ENCODE results near the gene MTSS2.

The MTSS2 gene

DNA sequence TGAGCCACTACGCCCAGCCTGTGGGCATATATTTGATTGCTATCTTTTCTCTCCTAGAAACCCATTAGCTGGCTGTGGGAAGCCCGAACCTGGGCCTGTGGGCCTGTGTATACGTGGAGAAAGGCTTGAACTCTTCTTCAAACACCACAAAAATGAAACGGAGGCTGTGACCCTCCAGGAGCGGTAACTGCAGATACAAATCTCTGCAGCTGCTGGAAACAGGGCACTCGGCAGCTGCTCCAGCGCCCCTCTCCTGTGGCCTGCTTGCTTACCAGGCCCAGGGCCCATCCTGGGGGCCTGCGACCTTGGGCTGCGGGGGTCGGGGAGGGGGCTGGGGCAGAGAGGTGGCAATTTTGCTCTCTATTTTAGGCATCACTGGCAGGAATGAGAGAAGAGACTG, 28.0 kb upstream of the MTSS2 start:
- H3K4me3 ChIP-seq (ENCODE audit: low read depth, low read length): no peak overlapping the region
- DNase-seq (ENCODE audit: low read depth): no peak
- TF ChIP-seq, protein P1, sequence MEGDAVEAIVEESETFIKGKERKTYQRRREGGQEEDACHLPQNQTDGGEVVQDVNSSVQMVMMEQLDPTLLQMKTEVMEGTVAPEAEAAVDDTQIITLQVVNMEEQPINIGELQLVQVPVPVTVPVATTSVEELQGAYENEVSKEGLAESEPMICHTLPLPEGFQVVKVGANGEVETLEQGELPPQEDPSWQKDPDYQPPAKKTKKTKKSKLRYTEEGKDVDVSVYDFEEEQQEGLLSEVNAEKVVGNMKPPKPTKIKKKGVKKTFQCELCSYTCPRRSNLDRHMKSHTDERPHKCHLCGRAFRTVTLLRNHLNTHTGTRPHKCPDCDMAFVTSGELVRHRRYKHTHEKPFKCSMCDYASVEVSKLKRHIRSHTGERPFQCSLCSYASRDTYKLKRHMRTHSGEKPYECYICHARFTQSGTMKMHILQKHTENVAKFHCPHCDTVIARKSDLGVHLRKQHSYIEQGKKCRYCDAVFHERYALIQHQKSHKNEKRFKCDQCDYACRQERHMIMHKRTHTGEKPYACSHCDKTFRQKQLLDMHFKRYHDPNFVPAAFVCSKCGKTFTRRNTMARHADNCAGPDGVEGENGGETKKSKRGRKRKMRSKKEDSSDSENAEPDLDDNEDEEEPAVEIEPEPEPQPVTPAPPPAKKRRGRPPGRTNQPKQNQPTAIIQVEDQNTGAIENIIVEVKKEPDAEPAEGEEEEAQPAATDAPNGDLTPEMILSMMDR (IDR thresholded peaks at IDR 0.05; ENCODE audit: control insufficient read depth, extremely low read depth, insufficient read depth): no peak

GRCh38 chr16:70713342-70713741, 27.5 kb upstream of the MTSS2 start:
- no peak overlapping the region for H3K4me3 ChIP-seq (ENCODE audit: low read depth, low read length)
- TF ChIP-seq, protein P1 (IDR thresholded peaks at IDR 0.05; ENCODE audit: control insufficient read depth, extremely low read depth, insufficient read depth): no peak
- no peak for DNase-seq (ENCODE audit: low read depth)

GRCh38 chr16:70712942-70713341, 27.1 kb upstream of the MTSS2 start:
- H3K4me3 ChIP-seq (ENCODE audit: low read depth, low read length): no peak overlapping the region
- TF ChIP-seq, protein P1 (IDR thresholded peaks at IDR 0.05; ENCODE audit: control insufficient read depth, extremely low read depth, insufficient read depth): no peak
- no peak for DNase-seq (ENCODE audit: low read depth)

GRCh38 chr16:70712359-70712758, 26.5 kb upstream of the MTSS2 start:
- TF ChIP-seq, protein P1 (IDR thresholded peaks at IDR 0.05; ENCODE audit: control insufficient read depth, extremely low read depth, insufficient read depth): no peak
- no peak for DNase-seq (ENCODE audit: low read depth)

DNA sequence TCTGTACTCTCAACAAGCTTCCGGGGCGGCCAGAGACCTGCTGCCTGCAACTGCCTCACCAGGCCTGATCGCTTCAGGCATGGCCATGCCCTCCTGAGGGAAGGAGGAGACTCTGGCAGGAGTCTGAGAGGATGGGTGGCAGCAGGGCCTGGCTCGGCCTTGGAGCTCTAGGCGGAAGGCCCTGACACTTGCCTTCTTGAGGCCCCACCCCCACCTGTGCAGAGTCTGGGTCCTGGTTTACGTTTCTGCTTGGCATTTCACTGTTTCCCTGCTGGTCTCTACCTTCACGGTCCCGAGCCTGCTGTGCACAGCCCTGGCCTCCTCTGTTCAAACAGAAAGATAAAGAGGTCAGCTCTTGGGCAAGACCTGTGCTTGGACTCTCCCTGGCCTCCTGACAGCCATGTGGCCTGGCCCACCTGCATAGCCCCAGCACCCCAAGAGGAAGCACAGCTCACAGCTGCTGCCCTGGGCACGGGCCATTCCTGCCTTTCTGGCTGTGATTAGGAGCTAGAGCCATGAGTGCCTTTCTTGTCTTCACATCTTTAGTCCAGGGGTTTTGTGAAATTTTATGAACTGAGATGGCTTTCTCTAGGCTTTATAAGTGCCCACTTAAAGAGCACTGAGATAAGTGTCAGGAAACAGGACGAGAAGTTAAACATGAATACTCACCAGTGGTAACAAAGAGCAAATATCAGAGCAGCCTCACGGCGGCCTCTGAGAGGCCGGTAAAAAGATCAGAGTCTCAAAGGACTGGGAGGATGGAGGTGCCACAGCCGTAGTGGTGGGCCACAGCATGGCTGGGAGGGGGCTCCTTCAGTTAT, 25.6 kb upstream of the MTSS2 start:
- H3K4me3 ChIP-seq (ENCODE audit: low read depth, low read length): no peak overlapping the region
- TF ChIP-seq, protein P1 (IDR thresholded peaks at IDR 0.05; ENCODE audit: control insufficient read depth, extremely low read depth, insufficient read depth): no peak
- no peak for DNase-seq (ENCODE audit: low read depth)

More at GRCh38 chr16:70712359-70712758, 26.5 kb upstream of the MTSS2 start:
- H3K4me3 ChIP-seq (ENCODE audit: low read depth, low read length): no peak overlapping the region

DNA sequence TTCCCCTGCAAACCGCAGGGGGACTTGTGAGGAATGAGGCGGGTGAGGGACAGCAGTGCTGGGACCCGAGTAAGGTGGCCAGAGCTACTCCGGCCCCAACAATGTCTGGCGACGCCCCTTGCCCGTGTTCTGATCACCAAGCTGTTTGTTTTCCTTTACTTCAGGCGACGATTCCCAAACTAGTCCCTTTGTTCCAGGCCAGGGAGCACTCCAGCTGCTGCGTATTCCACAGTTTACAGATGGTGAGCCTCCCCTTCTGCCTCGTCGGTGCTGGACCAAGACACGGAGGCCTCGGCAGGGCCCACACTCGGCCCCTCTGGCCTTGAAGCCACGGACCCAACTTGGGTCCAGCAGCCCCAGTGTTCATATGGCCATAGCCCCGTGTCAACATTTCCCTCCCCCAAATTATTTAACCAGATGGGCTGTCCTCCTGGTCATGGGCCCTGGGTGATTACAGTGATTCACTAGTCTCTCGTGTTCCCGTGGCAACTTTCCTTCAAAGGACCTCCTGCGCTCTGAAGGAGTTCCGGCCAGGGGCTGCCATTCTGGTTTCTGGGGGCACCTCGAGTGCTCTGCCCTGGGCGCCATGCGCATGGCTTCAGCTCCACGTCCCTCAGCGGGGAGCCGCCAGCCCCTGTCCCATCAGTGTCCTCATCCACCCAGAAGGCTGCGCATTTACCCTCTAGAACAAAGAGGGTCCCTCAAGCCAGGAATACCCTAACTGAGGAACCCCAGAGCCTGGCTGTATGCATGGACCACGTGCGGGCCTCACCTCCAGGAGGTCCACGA, 24.8 kb upstream of the MTSS2 start:
- no peak for DNase-seq (ENCODE audit: low read depth)
- TF ChIP-seq, protein P1 (IDR thresholded peaks at IDR 0.05; ENCODE audit: control insufficient read depth, extremely low read depth, insufficient read depth): no peak
- H3K4me3 ChIP-seq (ENCODE audit: low read depth, low read length): no peak overlapping the region

Data from LNCaP clone FGC (cell line).